Neural crest cell (in vitro differentiated cells): ENCODE measurements around the gene NPTX2. TPM values are rescaled to one million over a fixed set of nuclear protein-coding genes. Genes with fewer than 3 reads are reported as not detected.

Experiments
- DNase-seq: peaks from one replicate; pipeline ENCODE4 v3.0.0; 2021; ENCODE audit warnings: low read depth, mixed read lengths, low spot score
- H3K27ac Mint-ChIP-seq: one replicate; pipeline ENCODE4 v1.8.0; 2021; ENCODE audit warnings: mild to moderate bottlenecking, mixed read lengths; ENCODE audit not compliant: unreplicated experiment
- H3K27me3 Mint-ChIP-seq: 2 replicates; pipeline ENCODE4 v1.8.0; 2021; ENCODE audit warnings: low read depth, mild to moderate bottlenecking, mixed read lengths
- H3K36me3 Mint-ChIP-seq: 2 replicates; pipeline ENCODE4 v1.8.0; 2021; ENCODE audit warnings: low read depth, mild to moderate bottlenecking, mixed read lengths
- H3K4me1 Mint-ChIP-seq: 2 replicates; pipeline ENCODE4 v1.8.0; 2021; ENCODE audit warnings: mixed read lengths
- H3K4me3 Mint-ChIP-seq: one replicate; pipeline ENCODE4 v1.8.0; 2021; ENCODE audit warnings: mild to moderate bottlenecking, mixed read lengths
- H3K9me3 Mint-ChIP-seq: 2 replicates; pipeline ENCODE4 v1.8.0; 2021; ENCODE audit warnings: mixed read lengths
- CTCF ChIP-seq: fragments of 200-600 bp; sonication (generic); conservative IDR thresholded peaks from 2 replicates; pipeline ENCODE4 v1.5.0; 2021; ENCODE audit warnings: antibody characterized with exemption, mild to moderate bottlenecking
- total RNA-seq: library from RNA; stranded (reverse); gene quantifications from 2 replicates; pipeline ENCODE4 v1.2.1, GENCODE V29; 2021

NPTX2 gene
- total RNA-seq, 1 donor from 2014 or later = 15.9 TPM

- peaks cover 8% of the 10 kb centered on the region for H3K9me3 Mint-ChIP-seq
- peaks cover 4% of the 10 kb centered on the region for H3K4me1 Mint-ChIP-seq
- H3K27me3 Mint-ChIP-seq = peaks cover 16% of the 10 kb centered on the region
- TF ChIP-seq CTCF = no peak
- no peak overlapping the region for H3K4me3 Mint-ChIP-seq
- DNase-seq = no peak
- no peaks in the 10 kb centered on the region for H3K36me3 Mint-ChIP-seq
- H3K27ac Mint-ChIP-seq = no peak overlapping the region
Observed at GRCh38 chr7:98646465-98646864, 29.4 kb downstream of the NPTX2 start.

- H3K4me1 Mint-ChIP-seq = no peaks in the 10 kb centered on the region
- DNase-seq = no peak
Observed at GRCh38 chr7:98647326-98647725, 30.2 kb downstream of the NPTX2 start.

GRCh38 chr7:98651760-98652159, 34.7 kb downstream of the NPTX2 start:
- Mint-ChIP-seq H3K9me3 (peaks cover 8% of the 10 kb centered on the region), H3K36me3 (no peaks in the 10 kb centered on the region), H3K4me1 (no peaks in the 10 kb centered on the region), H3K4me3 (no peak overlapping the region), H3K27ac (no peak overlapping the region), H3K27me3 (peaks cover 14% of the 10 kb centered on the region)
- TF ChIP-seq CTCF = no peak
- DNase-seq = no peak

More at GRCh38 chr7:98647326-98647725, 30.2 kb downstream of the NPTX2 start:
- H3K4me3 Mint-ChIP-seq = no peak overlapping the region
- no peak for TF ChIP-seq CTCF
- peaks cover 8% of the 10 kb centered on the region for H3K9me3 Mint-ChIP-seq
- H3K27ac Mint-ChIP-seq = no peak overlapping the region
- H3K36me3 Mint-ChIP-seq = no peaks in the 10 kb centered on the region
- peaks cover 16% of the 10 kb centered on the region for H3K27me3 Mint-ChIP-seq

- Mint-ChIP-seq H3K27me3 (peaks cover 16% of the 10 kb centered on the region), H3K36me3 (no peaks in the 10 kb centered on the region), H3K4me1 (no peaks in the 10 kb centered on the region), H3K4me3 (no peak overlapping the region), H3K9me3 (peaks cover 8% of the 10 kb centered on the region), H3K27ac (no peak overlapping the region)
- no peak for TF ChIP-seq CTCF
- DNase-seq = no peak
Observed at GRCh38 chr7:98653601-98654310, 36.7 kb downstream of the NPTX2 start.

GRCh38 chr7:98654524-98655272, 37.6 kb downstream of the NPTX2 start:
- H3K4me1 Mint-ChIP-seq = no peaks in the 10 kb centered on the region
- H3K9me3 Mint-ChIP-seq = peaks cover 4% of the 10 kb centered on the region
- H3K4me3 Mint-ChIP-seq = no peak overlapping the region
- H3K36me3 Mint-ChIP-seq = no peaks in the 10 kb centered on the region
- peaks cover 12% of the 10 kb centered on the region for H3K27me3 Mint-ChIP-seq
- DNase-seq = no peak
- no peak overlapping the region for H3K27ac Mint-ChIP-seq
- TF ChIP-seq CTCF = no peak
